Fibroblast of peridontal ligament (primary cell): ENCODE results near the gene POLD3.

Source experiments
- DNase-seq: peaks from one replicate; pipeline ENCODE4 v3.0.0-alpha.2; 2010; ENCODE audit errors: extremely low read depth

Gene POLD3

DNA sequence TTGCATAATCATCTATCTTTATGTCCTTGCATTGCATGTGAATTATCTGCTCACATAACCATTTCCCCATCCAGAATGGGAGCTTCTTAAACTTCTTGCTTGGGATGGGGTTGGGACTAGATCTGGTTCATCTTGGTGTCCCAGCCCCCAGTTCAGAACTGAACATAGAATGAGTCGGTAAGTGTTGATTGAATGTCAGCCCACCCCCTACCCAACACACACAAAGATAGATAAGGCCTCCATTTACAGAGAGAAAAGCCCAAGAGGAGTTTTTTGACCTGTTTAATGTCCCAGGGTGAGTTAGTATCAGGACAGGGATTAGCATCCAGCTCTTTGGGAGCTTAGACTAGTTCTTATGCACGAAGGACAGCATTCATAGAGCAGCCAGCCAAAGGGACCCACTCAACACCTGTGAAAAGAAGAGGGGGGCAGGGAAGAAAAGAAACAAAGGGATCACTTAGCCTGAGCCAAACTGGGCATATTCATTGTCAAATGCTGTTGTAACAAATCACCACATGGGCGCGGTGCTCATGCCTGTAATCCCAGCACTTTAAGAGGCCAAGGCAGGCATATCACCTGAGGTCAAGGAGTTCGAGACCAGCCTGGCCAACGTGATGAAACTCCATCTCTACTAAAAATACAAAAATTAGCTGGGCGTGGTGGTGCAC lies 81.4 kb downstream of the POLD3 start:
- DNase-seq, result no peak

DNA sequence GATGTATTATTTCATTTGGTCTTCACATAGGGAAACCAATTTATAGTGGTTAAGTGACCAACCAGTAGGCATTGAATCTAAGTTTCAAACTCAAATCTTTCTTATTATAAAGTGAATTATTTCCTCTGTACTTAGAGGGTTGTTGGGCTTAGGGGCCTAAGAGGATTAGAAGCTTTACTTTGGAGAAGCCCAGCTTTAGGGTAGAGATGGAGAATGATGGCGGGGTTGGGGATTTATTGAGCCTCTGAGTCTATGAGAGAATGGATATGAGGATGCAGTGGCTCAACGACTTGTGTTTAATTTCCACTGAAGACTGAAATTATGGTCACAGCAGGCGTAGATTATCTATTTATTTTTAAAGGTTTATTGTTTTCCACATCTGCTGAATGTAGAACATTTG lies 83.4 kb downstream of the POLD3 start:
- no peak for DNase-seq

GRCh38 chr11:74676596-74676995 lies 84.2 kb downstream of the POLD3 start:
- no peak for DNase-seq

DNA sequence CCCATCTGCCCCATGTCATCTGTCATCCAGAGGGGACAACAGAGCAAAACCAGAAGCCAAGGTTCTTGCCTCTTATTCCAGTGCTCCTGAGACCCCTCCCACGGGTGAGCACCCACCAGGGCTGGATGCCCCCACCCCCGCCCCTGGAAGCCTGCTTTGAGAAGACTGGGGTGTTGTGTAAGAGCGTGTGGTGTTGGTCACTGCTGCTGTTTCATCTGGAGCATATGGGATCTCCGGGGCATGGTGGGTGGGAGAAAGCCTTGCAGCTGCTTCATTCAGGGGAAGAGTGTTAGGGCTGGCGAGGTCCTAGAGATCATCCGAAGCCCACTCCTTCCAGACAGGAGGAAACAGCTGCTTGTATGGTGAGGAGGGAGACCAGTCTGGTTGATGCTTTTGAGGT lies 84.7 kb downstream of the POLD3 start:
- DNase-seq, result no peak

GRCh38 chr11:74678041-74678440 lies 85.7 kb downstream of the POLD3 start:
- DNase-seq, result no peak

GRCh38 chr11:74678591-74679512 lies 86.5 kb downstream of the POLD3 start:
- peak; percentile 17 for DNase-seq

GRCh38 chr11:74679513-74679865 lies 87.1 kb downstream of the POLD3 start:
- DNase-seq, result no peak

DNA sequence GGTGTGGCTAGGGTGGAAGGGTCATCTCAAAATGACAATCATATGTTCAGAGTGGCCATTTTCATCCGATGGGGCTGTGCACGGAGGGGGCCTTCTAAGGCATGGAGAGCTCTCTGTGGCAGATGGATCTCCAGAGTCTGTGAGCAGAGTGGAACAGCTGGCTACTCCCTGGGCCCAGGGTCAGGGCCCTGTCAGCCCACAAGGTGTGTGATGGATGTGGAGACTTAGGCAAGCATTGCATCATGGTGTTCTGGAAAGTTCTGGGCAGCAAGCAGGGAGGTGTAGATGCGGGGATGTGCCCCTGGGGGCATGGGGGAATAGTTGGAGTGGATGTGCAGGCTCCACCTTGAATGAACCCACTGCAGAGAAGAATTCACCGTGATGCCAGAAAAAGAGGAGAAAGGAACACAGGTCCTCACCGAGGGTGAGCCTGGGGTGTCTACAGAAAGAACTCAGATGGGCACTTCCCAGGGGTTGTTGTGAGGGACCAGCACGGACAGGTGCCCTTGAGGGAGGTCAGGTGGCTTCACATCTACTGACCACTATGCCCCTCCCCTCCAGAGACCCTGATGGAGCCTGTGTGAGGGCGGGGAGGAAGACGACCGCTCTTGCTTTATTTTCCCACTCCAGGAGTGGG lies 87.8 kb downstream of the POLD3 start:
- no peak for DNase-seq

- DNase-seq, result no peak
Measured at GRCh38 chr11:74680703-74681531, 88.5 kb downstream of the POLD3 start.

DNA sequence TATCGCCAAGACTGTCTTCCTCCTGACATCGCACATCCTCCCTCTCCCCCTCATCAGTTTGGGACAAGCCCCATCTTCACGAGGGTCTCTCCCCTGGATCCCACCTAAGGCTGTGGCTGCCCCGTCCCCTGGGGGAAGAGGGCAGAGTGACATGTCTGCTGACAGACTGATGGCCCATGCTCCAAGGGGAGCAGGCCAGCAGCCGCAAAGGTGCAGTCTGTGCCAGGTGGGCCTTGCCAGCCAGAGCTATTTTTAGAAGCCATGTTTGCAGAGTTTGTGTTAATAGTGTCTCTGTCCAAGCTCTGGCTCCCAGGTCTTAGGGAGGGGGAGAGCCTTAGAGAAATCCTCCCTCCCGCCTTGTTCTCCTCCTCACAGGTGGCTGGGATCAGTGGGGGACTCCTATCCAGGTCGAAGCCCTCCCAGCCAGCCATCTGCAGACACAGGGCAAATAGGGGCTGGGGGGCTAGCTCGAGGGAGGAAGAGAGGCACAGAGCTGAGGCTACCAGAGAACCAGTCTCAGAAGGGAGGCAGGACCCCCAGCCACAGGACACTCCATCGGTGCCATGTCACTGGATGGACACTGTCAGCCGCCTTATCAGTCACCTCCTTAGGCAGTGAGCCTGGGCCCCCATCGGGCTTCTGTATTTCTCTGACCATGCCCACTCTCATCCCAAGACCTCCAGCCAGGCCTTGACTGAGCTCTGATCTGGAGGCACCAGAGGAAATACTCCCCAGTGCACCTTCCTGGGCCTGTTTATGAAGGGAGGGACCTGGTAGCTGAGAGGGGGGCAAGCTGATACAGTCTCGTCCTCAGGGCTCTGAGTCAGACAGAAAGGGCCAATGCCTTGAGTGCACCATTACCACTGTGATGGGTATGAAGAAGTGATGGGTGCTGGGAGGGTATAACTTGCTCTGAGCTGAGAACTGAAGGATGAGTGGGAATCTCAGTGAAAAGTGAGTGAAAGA lies 89.6 kb downstream of the POLD3 start:
- DNase-seq, result no peak

- no peak for DNase-seq
Measured at GRCh38 chr11:74682731-74683278, 90.4 kb downstream of the POLD3 start.

DNA sequence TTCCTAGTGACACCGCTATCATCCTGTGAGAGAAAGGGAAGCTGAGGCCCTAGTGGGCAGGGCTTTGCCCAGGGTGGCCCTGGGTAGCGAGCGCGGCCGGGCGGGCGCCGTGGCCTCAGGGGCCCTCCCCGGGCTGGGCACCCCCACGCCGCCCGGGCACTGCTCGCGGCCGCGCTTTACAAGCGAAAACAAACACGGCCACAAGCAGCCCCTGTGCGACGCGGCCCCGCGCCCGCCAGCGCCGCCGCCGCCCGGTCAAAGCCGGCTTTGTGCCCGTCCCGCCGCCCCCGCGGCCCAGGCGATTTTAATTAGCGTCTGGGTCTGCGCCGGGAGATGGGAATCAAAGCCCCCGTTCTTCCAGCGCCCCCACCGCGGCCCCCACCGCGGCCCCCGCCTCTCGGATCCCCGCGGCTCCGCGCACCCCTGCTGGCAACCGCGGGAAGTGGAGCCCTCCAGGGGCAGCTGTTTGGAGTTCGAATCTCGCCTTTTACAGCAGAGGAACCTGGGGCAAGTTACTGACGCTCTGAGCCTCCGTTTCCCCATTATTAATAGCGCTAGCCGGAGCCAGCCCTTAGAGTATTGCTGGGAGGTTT lies 91.0 kb downstream of the POLD3 start:
- DNase-seq, result peak; percentile 10

- DNase-seq, result peak; percentile 44
Measured at GRCh38 chr11:74683941-74684481, 91.6 kb downstream of the POLD3 start.

GRCh38 chr11:74684661-74685060 lies 92.3 kb downstream of the POLD3 start:
- no peak for DNase-seq

GRCh38 chr11:74685338-74685737 lies 93.0 kb downstream of the POLD3 start:
- no peak for DNase-seq

DNA sequence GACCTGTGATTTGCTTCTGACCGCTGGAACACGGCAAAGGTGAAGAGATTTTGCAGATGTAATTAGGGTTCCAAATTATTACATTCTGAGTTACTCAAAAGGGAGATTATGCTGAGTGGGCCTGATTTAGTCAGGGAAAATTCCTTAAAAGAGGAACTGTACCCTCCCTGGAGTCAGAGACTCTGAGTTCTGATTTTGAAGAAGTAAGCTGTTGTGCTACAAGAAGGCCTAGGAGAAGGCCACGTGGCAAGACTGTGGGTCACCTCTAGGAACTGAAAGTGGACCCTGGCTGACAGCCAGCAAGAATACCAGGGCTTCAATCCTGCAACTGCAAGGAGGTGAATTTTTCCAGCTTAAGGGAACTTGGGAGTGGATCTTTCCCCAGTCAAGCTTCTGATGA lies 93.5 kb downstream of the POLD3 start:
- no peak for DNase-seq

DNA sequence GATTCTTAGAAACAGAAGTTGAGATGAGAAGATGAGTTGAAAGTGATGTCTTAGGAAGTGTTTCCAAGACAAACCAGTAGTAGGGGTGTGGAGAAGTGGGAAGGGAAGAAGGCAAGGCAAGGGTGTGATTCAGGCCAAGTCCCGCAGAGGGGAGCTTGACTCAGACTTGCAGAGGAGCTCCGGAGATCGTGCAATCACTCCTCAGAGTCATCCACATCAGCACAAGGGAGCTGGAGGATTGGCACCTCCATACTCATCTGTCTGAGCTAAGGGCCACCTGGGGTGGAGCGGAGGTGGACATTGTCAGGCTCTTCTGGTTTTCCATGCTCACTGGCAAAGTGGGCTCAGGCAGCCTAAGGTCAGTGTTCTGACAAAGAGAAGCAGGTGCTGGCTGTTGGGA lies 94.4 kb downstream of the POLD3 start:
- DNase-seq, result peak; percentile 60

DNA sequence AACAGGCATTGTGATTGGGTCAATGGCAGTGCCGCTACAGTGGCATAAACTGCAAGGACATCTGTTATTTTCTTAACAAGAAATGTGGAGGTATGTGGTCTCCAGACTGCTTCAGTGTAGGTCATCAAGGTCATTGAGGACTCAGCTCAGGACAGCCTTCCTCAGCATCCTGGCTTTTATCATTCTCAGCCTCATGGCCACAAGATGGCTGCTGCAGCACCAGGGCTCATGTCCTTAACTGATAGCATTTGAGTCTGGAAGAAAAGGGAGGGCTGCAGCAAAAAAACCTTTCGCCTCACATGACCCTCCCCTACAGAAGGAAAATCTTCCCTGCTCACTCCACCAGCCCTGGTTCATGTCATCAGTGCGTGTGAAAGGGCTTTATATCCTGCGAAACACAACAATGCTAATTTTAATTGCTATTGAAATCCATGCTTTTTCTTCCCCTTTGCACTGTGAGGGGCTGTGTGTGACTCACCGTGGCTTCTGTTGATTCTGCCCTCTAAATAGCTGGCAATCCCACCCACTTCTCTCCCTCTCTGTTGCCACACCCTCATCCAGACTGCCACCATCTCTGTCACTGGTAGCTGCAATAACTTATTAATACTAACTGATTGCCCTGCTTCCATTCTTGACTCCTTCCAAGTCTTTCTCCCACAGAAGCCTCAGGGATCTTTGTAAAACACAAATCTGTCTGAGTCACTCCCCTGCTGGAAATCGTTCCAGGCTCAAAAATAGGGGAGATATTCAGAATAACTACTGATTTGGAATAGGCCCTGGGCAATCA lies 95.0 kb downstream of the POLD3 start:
- DNase-seq, result peak; percentile 61

- peak; percentile 14 for DNase-seq
Measured at GRCh38 chr11:74689666-74690065, 97.3 kb downstream of the POLD3 start.
